Left ventricle myocardium superior (tissue), 1 donor: ENCODE results near the gene CT47C1. TPM values are rescaled to one million over a fixed set of nuclear protein-coding genes. Genes with fewer than 3 reads are reported as not detected.

Experiments
- total RNA-seq: library from RNA; stranded (reverse); fragmentation: NEBNext Ultra II Directional; extraction: Animal tissue kit (Norgen Biotek cat#: 25700); gene quantifications from one replicate; pipeline ENCODE4 v1.2.1, GENCODE V29; 2021
- donor health status: DM: no; HTN: yes; CAD: no; lungs with severe emphysema.

Gene CT47C1
- total RNA-seq, 1 donor from 2014 or later: not detected

Other genes with a start within 250 kb of the CT47C1 start
- not detected for gene ZCCHC12, start 249.2 kb upstream of the CT47C1 start, total RNA-seq
- 4.2 TPM for gene LONRF3, start 98.4 kb upstream of the CT47C1 start, total RNA-seq
- gene KIAA1210, start 54.8 kb downstream of the CT47C1 start, total RNA-seq: not detected
- gene PGRMC1, start 163.3 kb downstream of the CT47C1 start, total RNA-seq: 16.5 TPM